Choroid plexus epithelial cell (primary cell): ENCODE measurements around the gene BORCS5.

Experiments
- DNase-seq: peaks from one replicate; pipeline ENCODE4 v3.0.0-alpha.2; 2010; ENCODE audit warnings: low read depth
- H3K4me3 ChIP-seq: 2 replicates; pipeline ENCODE4 v1.5.1; 2011; ENCODE audit warnings: low read depth, mild to moderate bottlenecking, control low read depth, low read length, moderate library complexity
- TF ChIP-seq, protein P1 (sequence below): conservative IDR thresholded peaks from 2 replicates; pipeline ENCODE4 v1.5.1; 2011; ENCODE audit warnings: low read depth, mild to moderate bottlenecking, control low read depth, inconsistent platforms, low read length, moderate library complexity

The BORCS5 gene

GRCh38 chr12:12393171-12393570 lies 36.3 kb downstream of the BORCS5 start:
- H3K4me3 ChIP-seq = no peak overlapping the region
- no peak for DNase-seq
- TF ChIP-seq, protein P1, sequence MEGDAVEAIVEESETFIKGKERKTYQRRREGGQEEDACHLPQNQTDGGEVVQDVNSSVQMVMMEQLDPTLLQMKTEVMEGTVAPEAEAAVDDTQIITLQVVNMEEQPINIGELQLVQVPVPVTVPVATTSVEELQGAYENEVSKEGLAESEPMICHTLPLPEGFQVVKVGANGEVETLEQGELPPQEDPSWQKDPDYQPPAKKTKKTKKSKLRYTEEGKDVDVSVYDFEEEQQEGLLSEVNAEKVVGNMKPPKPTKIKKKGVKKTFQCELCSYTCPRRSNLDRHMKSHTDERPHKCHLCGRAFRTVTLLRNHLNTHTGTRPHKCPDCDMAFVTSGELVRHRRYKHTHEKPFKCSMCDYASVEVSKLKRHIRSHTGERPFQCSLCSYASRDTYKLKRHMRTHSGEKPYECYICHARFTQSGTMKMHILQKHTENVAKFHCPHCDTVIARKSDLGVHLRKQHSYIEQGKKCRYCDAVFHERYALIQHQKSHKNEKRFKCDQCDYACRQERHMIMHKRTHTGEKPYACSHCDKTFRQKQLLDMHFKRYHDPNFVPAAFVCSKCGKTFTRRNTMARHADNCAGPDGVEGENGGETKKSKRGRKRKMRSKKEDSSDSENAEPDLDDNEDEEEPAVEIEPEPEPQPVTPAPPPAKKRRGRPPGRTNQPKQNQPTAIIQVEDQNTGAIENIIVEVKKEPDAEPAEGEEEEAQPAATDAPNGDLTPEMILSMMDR = no peak

DNA sequence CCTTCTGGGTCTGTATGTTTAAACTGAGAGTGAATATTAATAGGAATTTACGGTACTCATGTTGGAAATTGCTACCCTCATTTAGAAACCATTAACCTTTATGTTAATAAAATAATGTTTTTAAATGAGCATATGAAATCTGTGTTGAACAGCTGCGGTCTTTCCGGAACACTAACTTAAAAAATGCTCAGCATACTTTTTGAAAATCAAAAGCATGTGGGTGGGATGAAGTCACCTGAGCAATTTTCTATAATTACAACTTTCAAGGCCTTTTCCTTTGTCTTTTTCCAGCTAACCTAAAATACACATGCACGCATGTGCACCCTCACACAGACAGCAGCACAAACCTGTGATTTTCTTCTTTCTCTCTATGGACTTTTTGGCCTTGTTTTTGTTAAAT lies 39.8 kb downstream of the BORCS5 start:
- TF ChIP-seq, protein P1 = no peak
- H3K4me3 ChIP-seq = no peak overlapping the region
- no peak for DNase-seq

DNA sequence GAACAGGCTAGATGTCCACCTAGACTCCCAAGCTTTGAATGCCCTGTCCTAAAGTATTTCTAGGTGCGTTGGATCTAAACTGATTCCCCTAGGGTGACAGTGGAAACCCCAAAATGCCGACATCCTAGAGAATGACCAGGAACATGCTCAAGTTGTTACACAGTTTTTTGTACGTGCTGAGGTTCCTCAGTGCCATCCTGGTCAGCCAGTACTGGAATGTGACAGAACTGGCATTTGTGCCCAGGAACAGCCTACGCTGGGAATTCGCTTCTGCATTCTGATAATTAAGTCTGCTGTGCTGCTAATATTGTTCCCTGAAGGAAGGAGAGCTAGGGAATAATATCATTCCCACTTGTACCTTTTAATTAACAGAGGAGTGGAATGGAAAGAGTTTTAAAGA lies 40.3 kb downstream of the BORCS5 start:
- TF ChIP-seq, protein P1 = no peak

GRCh38 chr12:12398026-12398859 lies 41.4 kb downstream of the BORCS5 start:
- no peak overlapping the region for H3K4me3 ChIP-seq
- DNase-seq = peak; percentile 96
- TF ChIP-seq, protein P1 = peak; percentile 40

More for the DNA sequence above, 40.3 kb downstream of the BORCS5 start:
- no peak for DNase-seq
- H3K4me3 ChIP-seq = no peak overlapping the region

DNA sequence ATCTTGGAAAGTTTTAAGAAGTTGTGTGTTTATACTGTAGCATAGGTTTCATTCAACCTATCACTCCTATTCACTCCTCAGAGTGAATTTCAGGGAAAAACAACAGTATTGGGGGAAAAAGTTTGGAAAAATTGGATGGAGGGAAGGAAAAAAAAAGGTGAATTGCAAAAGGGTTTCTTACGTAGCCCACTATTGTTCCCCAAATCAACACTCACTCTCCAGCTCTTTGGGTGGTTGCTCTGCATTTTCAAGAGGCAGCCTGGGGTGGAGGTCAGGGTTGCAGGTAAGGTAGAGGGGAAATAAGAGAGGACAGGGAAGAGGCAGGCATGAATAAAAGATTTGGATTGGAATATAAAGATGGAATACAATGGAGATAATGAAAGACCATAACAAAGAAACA lies 42.3 kb downstream of the BORCS5 start:
- TF ChIP-seq, protein P1 = no peak
- DNase-seq = no peak

GRCh38 chr12:12399776-12400305 lies 43.0 kb downstream of the BORCS5 start:
- H3K4me3 ChIP-seq = no peak overlapping the region
- DNase-seq = no peak
- TF ChIP-seq, protein P1 = no peak

More for the DNA sequence above, 42.3 kb downstream of the BORCS5 start:
- no peak overlapping the region for H3K4me3 ChIP-seq
